ENCODE measurements around the gene ASPHD1. TPM values are rescaled to one million over a fixed set of nuclear protein-coding genes. Genes with fewer than 3 reads are reported as not detected.

The ASPHD1 gene
- under 1 TPM in 1 of 4 donors, not detected in 3; 0.34 TPM for total RNA-seq

GRCh38 chr16:29900102-29900887 lies at the start of gene ASPHD1:
ASPHD1 (plus strand) TSS chr16:29900488; CDS start chr16:29900972, 484 bp downstream.
- peaks cover 25% of the 10 kb centered on the region for H3K27me3 ChIP-seq
- WGBS, result 1% methylated on average over 21 of the region's 67 CpGs
- H3K9me3 ChIP-seq, result no peaks in the 10 kb centered on the region
- peak within 1 kb of the TSS; percentile 65 for H3K4me3 ChIP-seq
- no peaks in the 10 kb centered on the region for H3K36me3 ChIP-seq
- H3K4me1 ChIP-seq, result peaks cover 19% of the 10 kb centered on the region
- TF ChIP-seq POLR2AphosphoS5 (IDR thresholded peaks at IDR 0.05) (no peak), EP300 (IDR thresholded peaks at IDR 0.05) (no peak), POLR2A (IDR thresholded peaks at IDR 0.05) (no peak), CTCF (IDR thresholded peaks at IDR 0.05) (no peak)
- DNase-seq (ENCODE audit: low spot score in 2 of 2), result no peak
- no peak within 1 kb of the TSS for H3K27ac ChIP-seq

GRCh38 chr16:29850998-29851397 lies 49.3 kb upstream of the ASPHD1 start:
- Histone ChIP-seq H3K36me3 (peaks cover 23% of the 10 kb centered on the region), H3K27ac (no peak overlapping the region), H3K4me1 (peaks cover 5% of the 10 kb centered on the region), H3K9me3 (no peaks in the 10 kb centered on the region), H3K27me3 (no peaks in the 10 kb centered on the region), H3K4me3 (no peak overlapping the region)
- no peak for TF ChIP-seq POLR2A (IDR thresholded peaks at IDR 0.05)
- TF ChIP-seq CTCF (IDR thresholded peaks at IDR 0.05), result no peak
- TF ChIP-seq POLR2AphosphoS5 (IDR thresholded peaks at IDR 0.05), result no peak
- TF ChIP-seq EP300 (IDR thresholded peaks at IDR 0.05), result no peak
- no peak for DNase-seq (ENCODE audit: low spot score in 2 of 2)
- 92% methylated on average over 3 of the region's 3 CpGs for WGBS

GRCh38 chr16:29852654-29853053 lies 47.6 kb upstream of the ASPHD1 start:
- no peak for DNase-seq (ENCODE audit: low spot score in 2 of 2)
- 42% methylated on average over 7 of the region's 7 CpGs for WGBS

GRCh38 chr16:29854520-29855100 lies 45.7 kb upstream of the ASPHD1 start:
- WGBS, result 85% methylated on average over 5 of the region's 5 CpGs
- peaks cover 9% of the 10 kb centered on the region for H3K4me1 ChIP-seq
- TF ChIP-seq POLR2AphosphoS5 (IDR thresholded peaks at IDR 0.05), result no peak
- no peak for TF ChIP-seq POLR2A (IDR thresholded peaks at IDR 0.05)
- no peak for TF ChIP-seq EP300 (IDR thresholded peaks at IDR 0.05)
- no peak for TF ChIP-seq CTCF (IDR thresholded peaks at IDR 0.05)

More at GRCh38 chr16:29852654-29853053, 47.6 kb upstream of the ASPHD1 start:
- H3K4me3 ChIP-seq, result no peak overlapping the region
- peaks cover 13% of the 10 kb centered on the region for H3K4me1 ChIP-seq
- TF ChIP-seq POLR2AphosphoS5 (IDR thresholded peaks at IDR 0.05), result no peak
- TF ChIP-seq CTCF (IDR thresholded peaks at IDR 0.05), result no peak
- no peak for TF ChIP-seq POLR2A (IDR thresholded peaks at IDR 0.05)
- no peak for TF ChIP-seq EP300 (IDR thresholded peaks at IDR 0.05)
- no peaks in the 10 kb centered on the region for H3K9me3 ChIP-seq
- H3K27ac ChIP-seq, result no peak overlapping the region
- peaks cover 7% of the 10 kb centered on the region for H3K36me3 ChIP-seq
- H3K27me3 ChIP-seq, result no peaks in the 10 kb centered on the region

GRCh38 chr16:29857133-29857760 lies 43.0 kb upstream of the ASPHD1 start:
- DNase-seq (ENCODE audit: low spot score in 2 of 2), result no peak
- no peak for TF ChIP-seq EP300 (IDR thresholded peaks at IDR 0.05)
- TF ChIP-seq CTCF (IDR thresholded peaks at IDR 0.05), result no peak
- no peak for TF ChIP-seq POLR2AphosphoS5 (IDR thresholded peaks at IDR 0.05)
- H3K4me3 ChIP-seq, result no peak overlapping the region
- peaks cover 31% of the 10 kb centered on the region for H3K36me3 ChIP-seq
- 68% methylated on average over 7 of the region's 7 CpGs for whole genome bisulfite sequencing
- H3K27ac ChIP-seq, result no peak overlapping the region
- no peaks in the 10 kb centered on the region for H3K9me3 ChIP-seq
- H3K4me1 ChIP-seq, result peaks cover 24% of the 10 kb centered on the region
- no peaks in the 10 kb centered on the region for H3K27me3 ChIP-seq

More at GRCh38 chr16:29854520-29855100, 45.7 kb upstream of the ASPHD1 start:
- H3K27ac ChIP-seq, result no peak overlapping the region
- no peaks in the 10 kb centered on the region for H3K27me3 ChIP-seq
- H3K4me3 ChIP-seq, result no peak overlapping the region
- no peaks in the 10 kb centered on the region for H3K9me3 ChIP-seq
- no peak for DNase-seq (ENCODE audit: low spot score in 2 of 2)
- H3K36me3 ChIP-seq, result peaks cover 16% of the 10 kb centered on the region

Data from suprapubic skin (tissue), 4 donors.